A673 (cell line): ENCODE results near the gene TMEM26.

Source experiments
- CTCF ChIP-seq: fragments of 300-800, 200-600 bp; sonication (generic); conservative IDR thresholded peaks from 2 replicates; pipeline ENCODE4 v1.5.1; 2017; ENCODE audit warnings: low read depth, mild to moderate bottlenecking, antibody characterized with exemption, low read length, moderate library complexity, mixed read lengths
- EZH2 ChIP-seq: fragments of 200-600 bp; sonication (generic); IDR thresholded peaks from 2 replicates; pipeline ENCODE4 v1.6.1; 2017; ENCODE audit warnings: borderline replicate concordance, low read depth, mild to moderate bottlenecking, mixed read lengths, antibody characterized with exemption, low read length; ENCODE audit not compliant: poor library complexity, severe bottlenecking

DNA sequence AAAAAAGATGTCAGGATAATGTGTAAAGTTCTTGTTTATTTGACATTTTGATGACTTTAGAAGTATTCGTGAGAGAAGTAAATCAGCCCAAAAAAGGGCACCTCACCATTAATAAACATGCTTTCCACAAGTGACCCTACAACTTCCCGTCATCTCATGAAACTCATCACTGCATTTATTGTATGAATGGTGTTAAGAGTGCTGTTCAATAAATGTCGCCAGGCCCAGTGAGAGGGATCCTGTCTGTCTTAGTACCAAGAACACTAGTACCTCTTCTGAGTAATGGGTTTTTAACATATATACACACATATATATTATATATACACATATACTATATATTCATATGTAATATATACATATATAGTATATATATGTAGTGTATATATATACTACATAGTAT is 61.9 kb downstream of the TMEM26 start:
- TF ChIP-seq CTCF (no peak), EZH2 (no peak)
